Mesendoderm (in vitro differentiated cells): ENCODE measurements around the gene REM2.
A peak's percentile ranks its signal among the peaks of the same experiment; 100 is the strongest.
"Not testable (repeated sequence)": the region's sequence is repeated elsewhere in the genome, so short reads cannot be mapped to it uniquely, and the experiment has no call there.

Experiments used
- DNase-seq: peaks from one replicate; pipeline ENCODE4 v3.0.0; 2013
- H2AK5ac ChIP-seq: 2 replicates; pipeline ENCODE4 v1.6.1; 2013; ENCODE audit warnings: low read length, inconsistent platforms
- H2BK120ac ChIP-seq: 2 replicates; pipeline ENCODE4 v1.6.1; 2013; ENCODE audit warnings: low read depth, mild to moderate bottlenecking, low read length, moderate library complexity, mixed read lengths
- H2BK15ac ChIP-seq: replicated peaks from 2 replicates; pipeline ENCODE4 v1.6.1; 2013; ENCODE audit warnings: low read depth, mild to moderate bottlenecking, moderate library complexity
- H2BK5ac ChIP-seq: 2 replicates; pipeline ENCODE4 v1.6.1; 2013; ENCODE audit warnings: low read length, inconsistent platforms
- H3K18ac ChIP-seq: 2 replicates; pipeline ENCODE4 v1.6.1; 2013; ENCODE audit warnings: mild to moderate bottlenecking, low read length, mixed read lengths
- H3K23ac ChIP-seq: one replicate; pipeline ENCODE4 v1.6.1; 2013; ENCODE audit warnings: low read length
- H3K27ac ChIP-seq: 2 replicates; pipeline ENCODE4 v1.5.1; 2013; ENCODE audit warnings: low read depth, mild to moderate bottlenecking, inconsistent platforms, low read length, moderate library complexity
- H3K27me3 ChIP-seq: 2 replicates; pipeline ENCODE4 v1.6.1; 2013; ENCODE audit warnings: low read length, control low read depth, mild to moderate bottlenecking, inconsistent platforms; ENCODE audit not compliant: insufficient read depth, poor library complexity
- H3K36me3 ChIP-seq: 2 replicates; pipeline ENCODE4 v1.6.1; 2013; ENCODE audit warnings: low read length, inconsistent platforms; ENCODE audit not compliant: control insufficient read depth, insufficient read depth
- H3K4ac ChIP-seq: one replicate; pipeline ENCODE4 v1.6.1; 2013; ENCODE audit warnings: low read depth, mild to moderate bottlenecking, low read length, moderate library complexity
- H3K4me1 ChIP-seq: 2 replicates; pipeline ENCODE4 v1.6.1; 2013; ENCODE audit warnings: low read depth, low read length, inconsistent platforms; ENCODE audit not compliant: control insufficient read depth
- H3K4me2 ChIP-seq: 2 replicates; pipeline ENCODE4 v1.6.1; 2013; ENCODE audit warnings: low read length
- H3K4me3 ChIP-seq: 2 replicates; pipeline ENCODE4 v1.5.1; 2013; ENCODE audit warnings: mild to moderate bottlenecking, low read length
- H3K56ac ChIP-seq: one replicate; pipeline ENCODE4 v1.6.1; 2013; ENCODE audit warnings: low read length
- H3K79me1 ChIP-seq: 2 replicates; pipeline ENCODE4 v1.6.1; 2013; ENCODE audit warnings: low read length, inconsistent platforms
- H3K79me2 ChIP-seq: 2 replicates; pipeline ENCODE4 v1.6.1; 2013; ENCODE audit warnings: mild to moderate bottlenecking, low read length; ENCODE audit not compliant: control insufficient read depth, insufficient read depth
- H3K9ac ChIP-seq: 2 replicates; pipeline ENCODE4 v1.6.1; 2013; ENCODE audit warnings: low read length, inconsistent platforms
- H4K5ac ChIP-seq: one replicate; pipeline ENCODE4 v1.6.1; 2013; ENCODE audit warnings: low read length
- H4K8ac ChIP-seq: one replicate; pipeline ENCODE4 v1.6.1; 2013; ENCODE audit warnings: low read depth, mild to moderate bottlenecking, control low read depth, low read length, moderate library complexity
- WGBS: extraction: QIAGEN DNeasy Blood & Tissue Kit; methylation state at CpG from one replicate; pipeline ENCODE4 v1.1.7; 2013; ENCODE audit warnings: low lambda C conversion rate, missing lambda C conversion rate; ENCODE audit not compliant: insufficient coverage; ENCODE audit errors: extremely low coverage; 5-methylcytosine and 5-hydroxymethylcytosine counted together

The REM2 gene

DNA sequence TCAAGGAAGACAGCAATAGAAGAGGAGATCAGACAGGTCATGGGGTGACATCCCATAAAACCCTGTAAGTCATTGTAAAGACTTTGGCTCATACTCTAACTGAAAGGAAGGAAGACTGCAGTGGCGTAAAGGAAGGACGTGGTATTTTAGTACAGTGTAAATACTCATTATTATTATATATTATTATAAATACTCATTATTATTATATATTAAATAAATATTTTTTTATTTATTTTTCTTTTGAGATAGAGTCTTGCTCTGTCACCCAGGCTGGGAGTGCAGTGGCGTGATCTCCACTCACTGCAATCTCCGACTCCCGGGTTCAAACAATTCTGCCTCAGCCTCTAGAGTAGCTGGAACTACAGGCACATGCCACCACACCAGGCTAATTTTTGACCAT lies 26.6 kb upstream of the REM2 start:
- no peak overlapping the region for H2AK5ac ChIP-seq
- no peak overlapping the region for H3K4me2 ChIP-seq
- no peaks in the 10 kb centered on the region for H3K4me1 ChIP-seq
- no peak overlapping the region for H3K18ac ChIP-seq
- H4K5ac ChIP-seq: no peak overlapping the region
- no peak overlapping the region for H2BK120ac ChIP-seq
- no peak overlapping the region for H4K8ac ChIP-seq
- no peak for DNase-seq
- H3K4me3 ChIP-seq: no peak overlapping the region
- H3K36me3 ChIP-seq: no peaks in the 10 kb centered on the region
- no peaks in the 10 kb centered on the region for H3K79me1 ChIP-seq
- no CpG with 5 or more reads among the region's 5 CpGs for WGBS
- H2BK15ac ChIP-seq: no peak overlapping the region
- H3K9ac ChIP-seq: no peak overlapping the region
- no peak overlapping the region for H3K23ac ChIP-seq
- no peaks in the 10 kb centered on the region for H3K79me2 ChIP-seq
- no peak overlapping the region for H2BK5ac ChIP-seq
- no peak overlapping the region for H3K4ac ChIP-seq
- H3K27ac ChIP-seq: no peak overlapping the region
- no peak overlapping the region for H3K56ac ChIP-seq
- no peaks in the 10 kb centered on the region for H3K27me3 ChIP-seq

- H3K36me3 ChIP-seq, H3K79me2 ChIP-seq, H4K8ac ChIP-seq, H3K79me1 ChIP-seq, H3K27me3 ChIP-seq, H3K27ac ChIP-seq, H3K4me1 ChIP-seq, DNase-seq, H3K4me3 ChIP-seq, H2AK5ac ChIP-seq, H3K23ac ChIP-seq, H3K18ac ChIP-seq, H2BK15ac ChIP-seq, H3K56ac ChIP-seq, H2BK5ac ChIP-seq, H4K5ac ChIP-seq, H2BK120ac ChIP-seq, H3K9ac ChIP-seq, H3K4me2 ChIP-seq, H3K4ac ChIP-seq: not testable (repeated sequence)
- WGBS: no CpG with 5 or more reads among the region's 3 CpGs
Measured at GRCh38 chr14:22860377-22860776, 22.6 kb upstream of the REM2 start.

- Histone ChIP-seq H3K4me1 (no peaks in the 10 kb centered on the region), H2BK120ac (no peak overlapping the region), H3K4me2 (no peak overlapping the region), H3K27me3 (no peaks in the 10 kb centered on the region), H4K5ac (no peak overlapping the region), H2BK5ac (no peak overlapping the region), H4K8ac (no peak overlapping the region), H2AK5ac (no peak overlapping the region), H3K56ac (no peak overlapping the region), H3K4me3 (no peak overlapping the region), H3K27ac (no peak overlapping the region), H2BK15ac (no peak overlapping the region), H3K23ac (no peak overlapping the region), H3K36me3 (no peaks in the 10 kb centered on the region), H3K79me2 (no peaks in the 10 kb centered on the region), H3K4ac (no peak overlapping the region), H3K9ac (no peak overlapping the region), H3K18ac (no peak overlapping the region), H3K79me1 (no peaks in the 10 kb centered on the region)
- no peak for DNase-seq
Measured at GRCh38 chr14:22861651-22862050, 21.4 kb upstream of the REM2 start.

DNA sequence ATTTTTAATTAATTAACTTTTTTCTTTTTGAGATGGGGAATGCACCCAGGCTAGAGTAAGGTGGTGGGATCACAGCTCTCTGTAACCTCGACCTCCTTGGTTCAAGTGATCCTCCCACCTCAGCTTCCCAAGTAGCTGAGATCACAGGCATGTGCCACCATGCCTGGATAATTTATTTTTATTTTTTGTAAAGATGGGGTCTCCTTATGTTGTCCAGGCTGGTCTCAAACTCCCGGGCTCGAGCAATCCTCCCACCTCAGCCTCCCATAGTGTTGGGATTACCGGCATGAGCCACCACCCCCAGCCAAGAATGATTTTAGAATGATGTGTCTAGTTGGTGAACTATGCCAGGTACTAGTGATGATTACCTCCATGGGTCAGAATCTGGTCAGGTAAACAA lies 18.0 kb upstream of the REM2 start:
- no CpG with 5 or more reads among the region's 4 CpGs for WGBS
- H4K8ac ChIP-seq: no peak overlapping the region
- H3K36me3 ChIP-seq: no peaks in the 10 kb centered on the region

GRCh38 chr14:22865424-22866405 lies 17.3 kb upstream of the REM2 start:
- no peaks in the 10 kb centered on the region for H3K79me1 ChIP-seq

More for the DNA sequence above, 18.0 kb upstream of the REM2 start:
- Histone ChIP-seq H3K27ac (no peak overlapping the region), H3K9ac (no peak overlapping the region), H3K27me3 (no peaks in the 10 kb centered on the region), H3K4me2 (no peak overlapping the region), H2AK5ac (no peak overlapping the region), H3K23ac (no peak overlapping the region), H2BK5ac (no peak overlapping the region), H2BK120ac (no peak overlapping the region), H3K79me1 (no peaks in the 10 kb centered on the region), H3K4me1 (no peaks in the 10 kb centered on the region), H3K56ac (no peak overlapping the region), H2BK15ac (no peak overlapping the region), H3K4me3 (no peak overlapping the region), H3K18ac (no peak overlapping the region), H3K4ac (no peak overlapping the region), H3K79me2 (no peaks in the 10 kb centered on the region), H4K5ac (no peak overlapping the region)
- no peak for DNase-seq

DNA sequence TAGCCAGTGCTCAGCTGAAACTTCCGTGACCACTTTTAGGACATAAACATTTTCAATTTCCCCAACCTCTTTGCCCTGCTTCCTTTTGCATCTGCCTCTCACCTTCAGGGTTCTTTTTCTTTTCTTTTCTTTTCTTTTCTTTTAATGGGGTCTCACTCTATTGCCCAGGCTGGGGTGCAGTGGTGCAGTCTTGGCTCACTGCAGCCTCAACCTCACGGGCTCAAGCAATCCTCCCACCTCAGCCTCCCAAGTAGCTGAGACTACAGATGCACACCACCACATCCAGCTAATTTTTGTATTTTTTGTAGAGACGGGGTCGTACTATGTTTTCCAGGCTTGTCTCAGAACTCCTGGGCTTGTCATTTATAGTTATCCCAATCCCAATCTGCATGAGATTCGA lies 16.1 kb upstream of the REM2 start:
- no peak overlapping the region for H3K4ac ChIP-seq
- H3K56ac ChIP-seq: no peak overlapping the region
- H3K79me1 ChIP-seq: no peaks in the 10 kb centered on the region
- no peak overlapping the region for H2AK5ac ChIP-seq
- H3K79me2 ChIP-seq: no peaks in the 10 kb centered on the region
- no peaks in the 10 kb centered on the region for H3K27me3 ChIP-seq
- H2BK15ac ChIP-seq: no peak overlapping the region
- H4K5ac ChIP-seq: no peak overlapping the region
- no peak overlapping the region for H4K8ac ChIP-seq
- H3K4me1 ChIP-seq: no peaks in the 10 kb centered on the region
- no peak overlapping the region for H3K23ac ChIP-seq
- no peak for DNase-seq
- H2BK5ac ChIP-seq: no peak overlapping the region
- no peak overlapping the region for H3K18ac ChIP-seq
- H2BK120ac ChIP-seq: no peak overlapping the region
- no peak overlapping the region for H3K4me3 ChIP-seq
- no peak overlapping the region for H3K4me2 ChIP-seq
- H3K9ac ChIP-seq: no peak overlapping the region
- H3K27ac ChIP-seq: no peak overlapping the region
- H3K36me3 ChIP-seq: no peaks in the 10 kb centered on the region
- WGBS: no CpG with 5 or more reads among the region's 5 CpGs

More at GRCh38 chr14:22865424-22866405, 17.3 kb upstream of the REM2 start:
- Histone ChIP-seq H2AK5ac (no peak overlapping the region), H4K5ac (no peak overlapping the region), H3K27me3 (no peaks in the 10 kb centered on the region), H3K27ac (no peak overlapping the region), H3K4me3 (no peak overlapping the region), H2BK120ac (no peak overlapping the region), H3K4ac (no peak overlapping the region), H3K18ac (no peak overlapping the region), H4K8ac (no peak overlapping the region), H3K79me2 (no peaks in the 10 kb centered on the region), H3K56ac (no peak overlapping the region), H2BK5ac (no peak overlapping the region), H3K4me1 (no peaks in the 10 kb centered on the region), H2BK15ac (no peak overlapping the region), H3K36me3 (no peaks in the 10 kb centered on the region), H3K9ac (no peak overlapping the region), H3K23ac (no peak overlapping the region), H3K4me2 (no peak overlapping the region)
- no CpG with 5 or more reads among the region's 6 CpGs for WGBS
- peak; percentile 89 for DNase-seq
